SK-N-SH treated with all-trans-retinoic acid at 6 μM for 48 hours (cell line): ENCODE data around the gene ARHGAP24.
"Not testable (repeated sequence)": the region's sequence is repeated elsewhere in the genome, so short reads cannot be mapped to it uniquely, and the experiment has no call there.

Experiments used
- ATAC-seq: fragments of 200-7000 bp; cut with Tn5 transposase; 3 replicates; pipeline ENCODE4 v1.9.1; 2020; ENCODE audit warnings: mild to moderate bottlenecking, moderate library complexity
- ARNTL ChIP-seq: fragments of 450-650 bp; formaldehyde crosslinking; IDR thresholded peaks from 2 replicates; pipeline ENCODE4 v1.5.0; 2020; ENCODE audit warnings: low read depth, mild to moderate bottlenecking, moderate library complexity, borderline replicate concordance
- BACH2 ChIP-seq: fragments of 250-450 bp; sonication (Bioruptor Pico); IDR thresholded peaks from 2 replicates; pipeline ENCODE4 v1.9.0; 2021; ENCODE audit warnings: mild to moderate bottlenecking, borderline replicate concordance
- CREB5 ChIP-seq: fragments of 250-450 bp; sonication (Bioruptor Pico); IDR thresholded peaks from 2 replicates; pipeline ENCODE4 v1.5.1; 2020; ENCODE audit warnings: low read depth, mild to moderate bottlenecking, moderate library complexity
- CSDC2 ChIP-seq: fragments of 250-450 bp; sonication (Bioruptor Pico); IDR thresholded peaks from 2 replicates; pipeline ENCODE4 v1.5.0; 2020; ENCODE audit warnings: mild to moderate bottlenecking, moderate library complexity
- CSRNP3 ChIP-seq: fragments of 250-450 bp; sonication (Bioruptor Pico); IDR thresholded peaks from 2 replicates; pipeline ENCODE4 v1.5.1; 2021; ENCODE audit warnings: mild to moderate bottlenecking, moderate library complexity
- ESRRG ChIP-seq: fragments of 250-450 bp; sonication (Bioruptor Pico); IDR thresholded peaks from 2 replicates; pipeline ENCODE4 v1.6.1; 2021; ENCODE audit warnings: mild to moderate bottlenecking
- GLIS3 ChIP-seq: fragments of 250-450 bp; sonication (Bioruptor Pico); IDR thresholded peaks from 2 replicates; pipeline ENCODE4 v1.5.0; 2020; ENCODE audit warnings: mild to moderate bottlenecking, moderate library complexity
- ISL1 ChIP-seq: fragments of 250-450 bp; sonication (Bioruptor Pico); IDR thresholded peaks from 2 replicates; pipeline ENCODE4 v2.1.2; 2022; ENCODE audit warnings: mild to moderate bottlenecking, moderate library complexity
- OSR1 ChIP-seq: fragments of 250-450 bp; sonication (Bioruptor Pico); IDR thresholded peaks from 2 replicates; pipeline ENCODE4 v1.8.0; 2022; ENCODE audit warnings: moderate library complexity, mild to moderate bottlenecking, inconsistent platforms
- PATZ1 ChIP-seq: fragments of 250-450 bp; sonication (Bioruptor Pico); IDR thresholded peaks from 2 replicates; pipeline ENCODE4 v1.8.0; 2020; ENCODE audit warnings: mild to moderate bottlenecking, moderate library complexity, borderline replicate concordance
- POU6F1 ChIP-seq: fragments of 250-450 bp; sonication (Bioruptor Pico); IDR thresholded peaks from 2 replicates; pipeline ENCODE4 v1.8.0; 2021; ENCODE audit warnings: low read depth, mild to moderate bottlenecking, moderate library complexity, borderline replicate concordance
- PPARA ChIP-seq: fragments of 250-450 bp; sonication (Bioruptor Pico); IDR thresholded peaks from 2 replicates; pipeline ENCODE4 v1.5.0; 2020; ENCODE audit warnings: mild to moderate bottlenecking, borderline replicate concordance
- RARB ChIP-seq: fragments of 250-450 bp; sonication (Bioruptor Pico); IDR thresholded peaks from 2 replicates; pipeline ENCODE4 v1.8.0; 2021; ENCODE audit warnings: mild to moderate bottlenecking, moderate library complexity
- TCF4 ChIP-seq: fragments of 250-450 bp; sonication (Bioruptor Pico); IDR thresholded peaks from 2 replicates; pipeline ENCODE4 v1.8.0; 2021; ENCODE audit warnings: mild to moderate bottlenecking, moderate library complexity, borderline replicate concordance
- TOX ChIP-seq: fragments of 250-450 bp; sonication (Bioruptor Pico); IDR thresholded peaks from 2 replicates; pipeline ENCODE4 v1.8.0; 2021; ENCODE audit warnings: mild to moderate bottlenecking, moderate library complexity, borderline replicate concordance
- TSHZ2 ChIP-seq: fragments of 250-450 bp; sonication (Bioruptor Pico); IDR thresholded peaks from 2 replicates; pipeline ENCODE4 v1.5.0; 2020; ENCODE audit warnings: mild to moderate bottlenecking, moderate library complexity
- ZFP3 ChIP-seq: fragments of 250-450 bp; sonication (Bioruptor Pico); IDR thresholded peaks from 2 replicates; pipeline ENCODE4 v1.5.0; 2020; ENCODE audit warnings: mild to moderate bottlenecking, moderate library complexity
- ZFP30 ChIP-seq: fragments of 450-650 bp; formaldehyde crosslinking; IDR thresholded peaks from 2 replicates; pipeline ENCODE4 v1.5.0; 2022; ENCODE audit warnings: mild to moderate bottlenecking, moderate library complexity
- ZNF565 ChIP-seq: fragments of 450-650 bp; formaldehyde crosslinking; conservative IDR thresholded peaks from 2 replicates; pipeline ENCODE4 v1.5.0; 2020; ENCODE audit warnings: low read depth, mild to moderate bottlenecking, moderate library complexity
- ZNF70 ChIP-seq: fragments of 450-650 bp; formaldehyde crosslinking; IDR thresholded peaks from 2 replicates; pipeline ENCODE4 v1.5.0; 2020; ENCODE audit warnings: mild to moderate bottlenecking, moderate library complexity
- ZNF8 ChIP-seq: fragments of 450-650 bp; formaldehyde crosslinking; IDR thresholded peaks from 2 replicates; pipeline ENCODE4 v1.5.0; 2020; ENCODE audit warnings: mild to moderate bottlenecking, moderate library complexity

ARHGAP24 gene

GRCh38 chr4:85499573-85499972 is 24.6 kb downstream of the ARHGAP24 start:
- no peak for TF ChIP-seq TOX (CRISPR knock-in tag)
- TF ChIP-seq OSR1 (CRISPR knock-in tag) = no peak
- no peak for TF ChIP-seq PATZ1 (CRISPR knock-in tag)
- TF ChIP-seq ZFP30 = no peak
- TF ChIP-seq TSHZ2 (CRISPR knock-in tag) = no peak
- TF ChIP-seq CREB5 (CRISPR knock-in tag) = no peak
- no peak for TF ChIP-seq ZNF565 (CRISPR knock-in tag)
- TF ChIP-seq GLIS3 (CRISPR knock-in tag) = no peak
- TF ChIP-seq ESRRG = no peak
- ATAC-seq = no peak

GRCh38 chr4:85500110-85500867 is 25.3 kb downstream of the ARHGAP24 start:
- TF ChIP-seq ISL1 (CRISPR knock-in tag) (no peak), CSRNP3 (CRISPR knock-in tag) (no peak)
- no peak for ATAC-seq

- not testable (repeated sequence) for ATAC-seq
Measured at GRCh38 chr4:85501145-85501544, 26.2 kb downstream of the ARHGAP24 start.

- ATAC-seq = no peak
- TF ChIP-seq BACH2 (CRISPR knock-in tag) = no peak
- TF ChIP-seq TOX (CRISPR knock-in tag) = no peak
- no peak for TF ChIP-seq ZNF565 (CRISPR knock-in tag)
- no peak for TF ChIP-seq RARB (CRISPR knock-in tag)
- TF ChIP-seq ZFP3 (CRISPR knock-in tag) = no peak
- no peak for TF ChIP-seq PPARA (CRISPR knock-in tag)
- no peak for TF ChIP-seq ZNF8 (CRISPR knock-in tag)
- TF ChIP-seq ESRRG = no peak
- no peak for TF ChIP-seq ARNTL (CRISPR knock-in tag)
- no peak for TF ChIP-seq OSR1 (CRISPR knock-in tag)
- TF ChIP-seq PATZ1 (CRISPR knock-in tag) = no peak
- TF ChIP-seq ZFP30 = no peak
- TF ChIP-seq CSRNP3 (CRISPR knock-in tag) = no peak
- no peak for TF ChIP-seq ISL1 (CRISPR knock-in tag)
- no peak for TF ChIP-seq POU6F1 (CRISPR knock-in tag)
- no peak for TF ChIP-seq TCF4 (CRISPR knock-in tag)
- TF ChIP-seq CREB5 (CRISPR knock-in tag) = no peak
- TF ChIP-seq GLIS3 (CRISPR knock-in tag) = no peak
- no peak for TF ChIP-seq CSDC2 (CRISPR knock-in tag)
- no peak for TF ChIP-seq ZNF70
Measured at GRCh38 chr4:85508654-85509053, 33.7 kb downstream of the ARHGAP24 start.
